GM12874 (cell line): Measurements from ENCODE around the gene CDC42EP4.

Source experiments
- TF ChIP-seq, protein P1 (sequence below): IDR thresholded peaks from 2 replicates; pipeline ENCODE4 v1.5.1; 2011; ENCODE audit warnings: low read depth, mild to moderate bottlenecking, control low read depth, low read length, moderate library complexity; ENCODE audit not compliant: insufficient read depth

CDC42EP4 gene

GRCh38 chr17:73342050-73342522, 30.3 kb upstream of the CDC42EP4 start:
- TF ChIP-seq, protein P1, sequence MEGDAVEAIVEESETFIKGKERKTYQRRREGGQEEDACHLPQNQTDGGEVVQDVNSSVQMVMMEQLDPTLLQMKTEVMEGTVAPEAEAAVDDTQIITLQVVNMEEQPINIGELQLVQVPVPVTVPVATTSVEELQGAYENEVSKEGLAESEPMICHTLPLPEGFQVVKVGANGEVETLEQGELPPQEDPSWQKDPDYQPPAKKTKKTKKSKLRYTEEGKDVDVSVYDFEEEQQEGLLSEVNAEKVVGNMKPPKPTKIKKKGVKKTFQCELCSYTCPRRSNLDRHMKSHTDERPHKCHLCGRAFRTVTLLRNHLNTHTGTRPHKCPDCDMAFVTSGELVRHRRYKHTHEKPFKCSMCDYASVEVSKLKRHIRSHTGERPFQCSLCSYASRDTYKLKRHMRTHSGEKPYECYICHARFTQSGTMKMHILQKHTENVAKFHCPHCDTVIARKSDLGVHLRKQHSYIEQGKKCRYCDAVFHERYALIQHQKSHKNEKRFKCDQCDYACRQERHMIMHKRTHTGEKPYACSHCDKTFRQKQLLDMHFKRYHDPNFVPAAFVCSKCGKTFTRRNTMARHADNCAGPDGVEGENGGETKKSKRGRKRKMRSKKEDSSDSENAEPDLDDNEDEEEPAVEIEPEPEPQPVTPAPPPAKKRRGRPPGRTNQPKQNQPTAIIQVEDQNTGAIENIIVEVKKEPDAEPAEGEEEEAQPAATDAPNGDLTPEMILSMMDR = no peak

GRCh38 chr17:73341350-73342049, 29.7 kb upstream of the CDC42EP4 start:
- TF ChIP-seq, protein P1 = no peak

DNA sequence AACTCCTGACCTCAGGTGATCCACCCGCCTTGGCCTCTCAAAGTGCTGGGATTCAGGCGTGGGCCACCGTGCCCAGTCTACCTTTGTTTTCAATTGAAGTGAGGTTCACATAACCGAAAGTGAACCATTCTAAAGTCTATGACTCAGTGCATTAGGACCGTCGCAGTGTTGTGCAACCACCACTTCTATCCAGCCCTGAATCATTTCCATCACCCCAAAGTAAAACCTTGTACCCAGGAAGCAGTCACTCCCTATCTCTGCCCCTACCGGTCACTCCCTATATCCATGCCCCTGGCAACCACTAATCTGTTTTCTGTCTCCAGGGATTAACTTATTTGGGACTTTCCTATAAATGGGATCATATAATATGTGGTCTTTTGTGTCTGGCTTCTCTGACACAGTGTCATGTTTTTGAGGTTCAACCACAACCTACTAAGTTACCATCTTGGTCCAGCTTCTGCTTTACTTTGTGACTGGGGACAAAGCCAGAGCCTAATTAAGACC, 28.3 kb upstream of the CDC42EP4 start:
- TF ChIP-seq, protein P1 = no peak

DNA sequence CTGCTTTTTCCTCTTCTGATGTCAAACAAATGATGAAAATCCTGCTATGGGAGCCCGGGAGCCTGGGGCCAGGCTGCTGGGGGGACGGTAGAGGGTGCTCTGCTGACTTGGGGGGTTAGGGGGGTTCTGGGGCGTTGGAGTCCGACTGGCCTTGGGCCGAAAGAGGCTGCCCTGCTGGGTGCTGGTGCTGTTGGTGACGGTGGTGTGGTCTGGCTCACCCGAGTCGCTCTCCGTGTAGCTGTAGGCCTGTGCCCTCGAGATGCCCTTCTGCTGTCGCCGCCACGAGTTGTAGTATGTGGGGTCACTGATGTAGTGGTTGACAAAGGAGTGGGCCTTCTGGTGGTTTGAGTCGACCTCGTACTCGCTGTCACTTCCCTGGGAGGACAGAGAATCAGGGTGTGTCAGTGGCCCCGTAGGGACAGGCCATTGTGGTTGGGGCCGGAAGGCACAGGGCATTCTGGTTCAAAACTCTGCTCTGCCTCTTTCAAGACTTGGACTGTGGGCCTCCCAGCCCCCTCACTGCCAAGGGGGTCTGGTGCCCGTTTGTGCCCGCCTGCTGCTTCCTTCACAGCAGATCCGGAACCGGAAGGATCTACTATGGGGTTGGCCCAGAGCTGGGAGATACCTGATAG, 26.9 kb upstream of the CDC42EP4 start:
- TF ChIP-seq, protein P1 = no peak

DNA sequence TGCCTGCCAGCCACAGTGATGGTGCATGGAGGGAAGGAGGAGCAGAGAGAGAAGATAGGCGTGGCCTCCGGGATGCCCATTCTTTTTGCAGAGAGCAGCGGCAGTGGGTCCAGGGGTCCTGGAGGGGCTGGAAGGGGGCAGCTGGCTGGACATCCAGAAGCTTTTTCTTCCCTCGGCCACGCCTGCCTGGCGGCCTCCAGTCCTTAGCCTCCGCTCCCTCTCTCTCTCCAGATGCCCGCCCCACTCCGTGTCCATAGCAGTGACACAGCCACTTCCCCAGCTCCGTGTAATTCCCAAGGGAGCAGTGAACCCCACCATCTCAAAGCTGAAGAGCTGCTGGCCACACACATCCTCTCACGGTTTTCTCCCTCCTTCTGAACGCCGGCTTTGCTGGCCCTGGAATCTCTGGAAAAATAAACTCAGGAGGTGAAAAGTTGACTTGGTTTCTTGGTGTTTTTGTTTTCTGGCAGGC, 26.3 kb upstream of the CDC42EP4 start:
- TF ChIP-seq, protein P1 = no peak

DNA sequence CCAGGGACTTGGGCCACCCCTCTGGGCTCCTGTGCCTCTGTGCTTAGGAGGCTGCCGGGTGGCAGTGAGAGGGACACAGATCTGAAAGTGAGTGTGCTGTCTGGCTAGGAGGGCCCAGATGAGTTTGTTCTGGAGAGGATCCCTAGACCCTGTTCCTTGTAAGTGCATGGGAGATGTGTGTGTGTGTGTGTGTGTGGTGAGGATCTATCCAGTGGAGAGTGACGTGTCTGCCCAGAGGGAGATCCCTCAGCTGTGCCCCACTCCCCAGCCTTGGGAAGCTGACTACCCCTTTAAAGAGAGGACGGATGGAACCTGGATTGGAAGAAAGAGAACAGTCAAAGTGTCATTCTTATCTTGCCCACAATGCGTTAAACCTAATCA, 25.5 kb upstream of the CDC42EP4 start:
- TF ChIP-seq, protein P1 = no peak

- TF ChIP-seq, protein P1 = no peak
Measured at GRCh38 chr17:73336408-73337329, 24.9 kb upstream of the CDC42EP4 start.
